ENCODE results near the gene POU3F2.
A peak's percentile ranks its signal among the peaks of the same experiment; 100 is the strongest.

The POU3F2 gene

GRCh38 chr6:98828211-98828788, 6.1 kb upstream of the POU3F2 start:
- no peak overlapping the region for H2AK5ac ChIP-seq (ENCODE audit: low read depth, low read length)
- peak overlapping the region in 1 of 2 donors; percentile 92 for H3K4me3 ChIP-seq (ENCODE audit: low read length in 2 of 2)
- peak overlapping the region; percentile 50 for H2BK120ac ChIP-seq (ENCODE audit: low read depth, low read length)
- H3K27me3 ChIP-seq (ENCODE audit: control insufficient read depth in 3 of 3, insufficient read depth in 3 of 3, low read depth in 1 of 3, low read length in 3 of 3) = peaks cover 0 to 76% (median 10%) of the 10 kb centered on the region in 3 experiments
- H2BK15ac ChIP-seq (ENCODE audit: low read length) = no peak overlapping the region
- H3K23ac ChIP-seq (ENCODE audit: low read depth, low read length, poor library complexity) = no peak overlapping the region
- H3K14ac ChIP-seq (ENCODE audit: low read length) = no peak overlapping the region
- H2AFZ ChIP-seq (ENCODE audit: low read length) = no peak overlapping the region
- peaks cover 27 to 29% of the 10 kb centered on the region in 2 donors for H3K4me1 ChIP-seq (ENCODE audit: control insufficient read depth in 2 of 2, insufficient read depth in 1 of 2, low read depth in 1 of 2, low read length in 2 of 2)
- H3K18ac ChIP-seq (ENCODE audit: low read length) = no peak overlapping the region
- peak overlapping the region; percentile 13 for H2BK5ac ChIP-seq (ENCODE audit: low read length)
- H4K91ac ChIP-seq (ENCODE audit: low read depth, low read length, poor library complexity) = no peak overlapping the region
- no peaks in the 10 kb centered on the region for H3K9me3 ChIP-seq (replicated peaks in 1 of 2; ENCODE audit: control insufficient read depth in 2 of 2, insufficient read depth in 1 of 2, low read depth in 1 of 2, low read length in 2 of 2)
- no peak overlapping the region for H3K9ac ChIP-seq (ENCODE audit: low read depth, low read length, poor library complexity)
- H2BK12ac ChIP-seq (ENCODE audit: low read length) = no peak overlapping the region
- peak overlapping the region; percentile 46 for H3K4me2 ChIP-seq (ENCODE audit: insufficient read depth, low read length, poor library complexity, severe bottlenecking)
- H3K79me1 ChIP-seq (ENCODE audit: low read depth, low read length) = no peaks in the 10 kb centered on the region
- no peak overlapping the region for H3K4ac ChIP-seq (ENCODE audit: low read length)
- DNase-seq (ENCODE audit: low spot score) = peak; percentile 15
- no peak overlapping the region for H4K8ac ChIP-seq (ENCODE audit: low read depth, low read length)
- WGBS, 2 donors (ENCODE audit: extremely low coverage in 2 of 2, insufficient read length in 2 of 2, insufficient replicate concordance in 1 of 2) = no CpG with 5 or more reads among the region's 12 CpGs
- no peaks in the 10 kb centered on the region for H3K36me3 ChIP-seq (replicated peaks in 1 of 2; ENCODE audit: control insufficient read depth in 2 of 2, insufficient read depth in 2 of 2, low read length in 2 of 2)
- H3K27ac ChIP-seq (replicated peaks; ENCODE audit: low read length) = no peak overlapping the region

GRCh38 chr6:98828941-98829411, 5.4 kb upstream of the POU3F2 start:
- H3K9me3 ChIP-seq (replicated peaks in 1 of 2; ENCODE audit: control insufficient read depth in 2 of 2, insufficient read depth in 1 of 2, low read depth in 1 of 2, low read length in 2 of 2) = no peaks in the 10 kb centered on the region
- H3K23ac ChIP-seq (ENCODE audit: low read depth, low read length, poor library complexity) = no peak overlapping the region
- H2BK5ac ChIP-seq (ENCODE audit: low read length) = no peak overlapping the region
- H3K79me1 ChIP-seq (ENCODE audit: low read depth, low read length) = no peaks in the 10 kb centered on the region
- no peak overlapping the region for H3K18ac ChIP-seq (ENCODE audit: low read length)
- H3K9ac ChIP-seq (ENCODE audit: low read depth, low read length, poor library complexity) = no peak overlapping the region
- H3K4me2 ChIP-seq (ENCODE audit: insufficient read depth, low read length, poor library complexity, severe bottlenecking) = peak overlapping the region; percentile 35
- peak overlapping the region; percentile 6 for H2AFZ ChIP-seq (ENCODE audit: low read length)
- H2AK5ac ChIP-seq (ENCODE audit: low read depth, low read length) = no peak overlapping the region
- WGBS, 2 donors (ENCODE audit: extremely low coverage in 2 of 2, insufficient read length in 2 of 2, insufficient replicate concordance in 1 of 2) = no CpG with 5 or more reads among the region's 14 CpGs
- H3K36me3 ChIP-seq (replicated peaks in 1 of 2; ENCODE audit: control insufficient read depth in 2 of 2, insufficient read depth in 2 of 2, low read length in 2 of 2) = no peaks in the 10 kb centered on the region
- peaks cover 0 to 71% (median 10%) of the 10 kb centered on the region in 3 experiments for H3K27me3 ChIP-seq (ENCODE audit: control insufficient read depth in 3 of 3, insufficient read depth in 3 of 3, low read depth in 1 of 3, low read length in 3 of 3)
- peak overlapping the region; percentile 49 to 92 for H3K4me3 ChIP-seq (ENCODE audit: low read length in 2 of 2)
- H3K4me1 ChIP-seq (ENCODE audit: control insufficient read depth in 2 of 2, insufficient read depth in 1 of 2, low read depth in 1 of 2, low read length in 2 of 2) = peaks cover 27 to 29% of the 10 kb centered on the region in 2 donors
- no peak overlapping the region for H2BK120ac ChIP-seq (ENCODE audit: low read depth, low read length)
- DNase-seq (ENCODE audit: low spot score) = peak; percentile 36
- no peak overlapping the region for H2BK15ac ChIP-seq (ENCODE audit: low read length)
- no peak overlapping the region for H4K91ac ChIP-seq (ENCODE audit: low read depth, low read length, poor library complexity)
- H4K8ac ChIP-seq (ENCODE audit: low read depth, low read length) = no peak overlapping the region
- no peak overlapping the region for H3K27ac ChIP-seq (replicated peaks; ENCODE audit: low read length)
- H2BK12ac ChIP-seq (ENCODE audit: low read length) = no peak overlapping the region
- H3K4ac ChIP-seq (ENCODE audit: low read length) = no peak overlapping the region
- no peak overlapping the region for H3K14ac ChIP-seq (ENCODE audit: low read length)

- peaks cover 0 to 65% (median 10%) of the 10 kb centered on the region in 3 experiments for H3K27me3 ChIP-seq (ENCODE audit: control insufficient read depth in 3 of 3, insufficient read depth in 3 of 3, low read depth in 1 of 3, low read length in 3 of 3)
- H2BK5ac ChIP-seq (ENCODE audit: low read length) = no peak overlapping the region
- no peak for DNase-seq (ENCODE audit: low spot score)
- no peak overlapping the region for H2BK120ac ChIP-seq (ENCODE audit: low read depth, low read length)
- no peak overlapping the region for H2BK15ac ChIP-seq (ENCODE audit: low read length)
- H3K14ac ChIP-seq (ENCODE audit: low read length) = no peak overlapping the region
- H2BK12ac ChIP-seq (ENCODE audit: low read length) = no peak overlapping the region
- no CpG with 5 or more reads among the region's 2 CpGs for WGBS, 2 donors (ENCODE audit: extremely low coverage in 2 of 2, insufficient read length in 2 of 2, insufficient replicate concordance in 1 of 2)
- no peak overlapping the region for H3K23ac ChIP-seq (ENCODE audit: low read depth, low read length, poor library complexity)
- no peak overlapping the region for H3K27ac ChIP-seq (replicated peaks; ENCODE audit: low read length)
- peaks cover 26 to 28% of the 10 kb centered on the region in 2 donors for H3K4me1 ChIP-seq (ENCODE audit: control insufficient read depth in 2 of 2, insufficient read depth in 1 of 2, low read depth in 1 of 2, low read length in 2 of 2)
- H3K9ac ChIP-seq (ENCODE audit: low read depth, low read length, poor library complexity) = no peak overlapping the region
- no peak overlapping the region for H4K91ac ChIP-seq (ENCODE audit: low read depth, low read length, poor library complexity)
- no peak overlapping the region for H3K4me2 ChIP-seq (ENCODE audit: insufficient read depth, low read length, poor library complexity, severe bottlenecking)
- H3K79me1 ChIP-seq (ENCODE audit: low read depth, low read length) = no peaks in the 10 kb centered on the region
- H3K36me3 ChIP-seq (replicated peaks in 1 of 2; ENCODE audit: control insufficient read depth in 2 of 2, insufficient read depth in 2 of 2, low read length in 2 of 2) = peaks cover 0 to under 1% of the 10 kb centered on the region in 2 donors
- H2AFZ ChIP-seq (ENCODE audit: low read length) = no peak overlapping the region
- no peak overlapping the region for H3K4ac ChIP-seq (ENCODE audit: low read length)
- no peak overlapping the region for H2AK5ac ChIP-seq (ENCODE audit: low read depth, low read length)
- no peaks in the 10 kb centered on the region for H3K9me3 ChIP-seq (replicated peaks in 1 of 2; ENCODE audit: control insufficient read depth in 2 of 2, insufficient read depth in 1 of 2, low read depth in 1 of 2, low read length in 2 of 2)
- H4K8ac ChIP-seq (ENCODE audit: low read depth, low read length) = no peak overlapping the region
- H3K18ac ChIP-seq (ENCODE audit: low read length) = no peak overlapping the region
- H3K4me3 ChIP-seq (ENCODE audit: low read length in 2 of 2) = peak overlapping the region in 1 of 2 donors; percentile 92
These were observed 4.2 kb upstream of the POU3F2 start for GRCh38 chr6:98830146-98830545.

- H3K9ac ChIP-seq (ENCODE audit: low read depth, low read length, poor library complexity) = peak overlapping the region; percentile 54
- peaks cover 0 to 12% of the 10 kb centered on the region in 2 donors for H3K36me3 ChIP-seq (replicated peaks in 1 of 2; ENCODE audit: control insufficient read depth in 2 of 2, insufficient read depth in 2 of 2, low read length in 2 of 2)
- WGBS, 2 donors (ENCODE audit: extremely low coverage in 2 of 2, insufficient read length in 2 of 2, insufficient replicate concordance in 1 of 2) = no CpG with 5 or more reads among the region's 58 CpGs
- peaks cover 0 to 53% (median 5%) of the 10 kb centered on the region in 3 experiments for H3K27me3 ChIP-seq (ENCODE audit: control insufficient read depth in 3 of 3, insufficient read depth in 3 of 3, low read depth in 1 of 3, low read length in 3 of 3)
- no peak overlapping the region for H2BK12ac ChIP-seq (ENCODE audit: low read length)
- peak overlapping the region; percentile 95 for H3K4me2 ChIP-seq (ENCODE audit: insufficient read depth, low read length, poor library complexity, severe bottlenecking)
- peaks cover 19 to 22% of the 10 kb centered on the region in 2 donors for H3K4me1 ChIP-seq (ENCODE audit: control insufficient read depth in 2 of 2, insufficient read depth in 1 of 2, low read depth in 1 of 2, low read length in 2 of 2)
- peak overlapping the region; percentile 36 for H3K23ac ChIP-seq (ENCODE audit: low read depth, low read length, poor library complexity)
- peak overlapping the region; percentile 68 for H2AFZ ChIP-seq (ENCODE audit: low read length)
- no peak overlapping the region for H3K4ac ChIP-seq (ENCODE audit: low read length)
- H3K14ac ChIP-seq (ENCODE audit: low read length) = peak overlapping the region; percentile 14
- H2BK15ac ChIP-seq (ENCODE audit: low read length) = peak overlapping the region; percentile 68
- peak overlapping the region; percentile 10 for H2AK5ac ChIP-seq (ENCODE audit: low read depth, low read length)
- no peaks in the 10 kb centered on the region for H3K9me3 ChIP-seq (replicated peaks in 1 of 2; ENCODE audit: control insufficient read depth in 2 of 2, insufficient read depth in 1 of 2, low read depth in 1 of 2, low read length in 2 of 2)
- H2BK5ac ChIP-seq (ENCODE audit: low read length) = no peak overlapping the region
- no peak overlapping the region for H4K91ac ChIP-seq (ENCODE audit: low read depth, low read length, poor library complexity)
- H4K8ac ChIP-seq (ENCODE audit: low read depth, low read length) = no peak overlapping the region
- peak overlapping the region; percentile 93 for H3K18ac ChIP-seq (ENCODE audit: low read length)
- DNase-seq (ENCODE audit: low spot score) = peak; percentile 29
- H3K27ac ChIP-seq (replicated peaks; ENCODE audit: low read length) = no peak overlapping the region
- peak overlapping the region; percentile 73 to 92 for H3K4me3 ChIP-seq (ENCODE audit: low read length in 2 of 2)
- no peak overlapping the region for H2BK120ac ChIP-seq (ENCODE audit: low read depth, low read length)
- peaks cover 8% of the 10 kb centered on the region for H3K79me1 ChIP-seq (ENCODE audit: low read depth, low read length)
These were observed 3.1 kb upstream of the POU3F2 start for GRCh38 chr6:98831057-98831958.
